Osteoblast (primary cell): Measurements from ENCODE around the gene RAB13. TPM values are rescaled to one million over a fixed set of nuclear protein-coding genes. Genes with fewer than 3 reads are reported as not detected.
A peak's percentile ranks its signal among the peaks of the same experiment; 100 is the strongest.

Experiments used
- DNase-seq: peaks from one replicate; pipeline ENCODE4 v3.0.0; 2011; ENCODE audit warnings: low spot score, mixed read lengths; ENCODE audit not compliant: insufficient read length; ENCODE audit errors: missing footprints
- H2AFZ ChIP-seq: 2 replicates; pipeline ENCODE4 v1.6.0; 2011; ENCODE audit warnings: mild to moderate bottlenecking, low read length
- H3K27ac ChIP-seq: 2 replicates; pipeline ENCODE4 v1.5.1; 2011; ENCODE audit warnings: mild to moderate bottlenecking, low read depth, low read length, moderate library complexity
- H3K27me3 ChIP-seq: 2 replicates; pipeline ENCODE4 v1.6.0; 2012; ENCODE audit warnings: mild to moderate bottlenecking, control low read depth, inconsistent platforms, low read length, moderate library complexity; ENCODE audit not compliant: insufficient read depth
- H3K36me3 ChIP-seq: 2 replicates; pipeline ENCODE4 v1.5.1; 2011; ENCODE audit warnings: mild to moderate bottlenecking, low read length, control low read depth, moderate library complexity; ENCODE audit not compliant: insufficient read depth
- H3K4me1 ChIP-seq: 2 replicates; pipeline ENCODE4 v1.5.1; 2011; ENCODE audit warnings: mild to moderate bottlenecking, low read length, control low read depth, moderate library complexity; ENCODE audit not compliant: insufficient read depth
- H3K4me2 ChIP-seq: 2 replicates; pipeline ENCODE4 v1.6.0; 2011; ENCODE audit warnings: mild to moderate bottlenecking, low read length; ENCODE audit not compliant: insufficient read depth
- H3K4me3 ChIP-seq: fragments of 200-600 bp; sonication (generic); 3 replicates; pipeline ENCODE4 v1.5.1; 2012; ENCODE audit warnings: mild to moderate bottlenecking, low read length, inconsistent platforms; ENCODE audit not compliant: insufficient read depth
- H3K79me2 ChIP-seq: 2 replicates; pipeline ENCODE4 v1.6.0; 2012; ENCODE audit warnings: mild to moderate bottlenecking, low read length, control low read depth, inconsistent platforms; ENCODE audit not compliant: insufficient read depth
- H3K9me3 ChIP-seq: 2 replicates; pipeline ENCODE4 v1.5.1; 2011; ENCODE audit warnings: low read depth, low read length, control low read depth
- H4K20me1 ChIP-seq: 2 replicates; pipeline ENCODE4 v1.6.0; 2012; ENCODE audit warnings: mild to moderate bottlenecking, low read length, control low read depth; ENCODE audit not compliant: insufficient read depth
- CTCF ChIP-seq: IDR thresholded peaks from 2 replicates; pipeline ENCODE4 v1.5.1; 2011; ENCODE audit warnings: mild to moderate bottlenecking, low read depth, low read length, moderate library complexity; ENCODE audit errors: extremely low read depth
- total RNA-seq: library from RNA; depleted of rRNA; stranded (reverse); fragments of >200 nt; gene quantifications from 2 replicates; pipeline ENCODE4 v1.2.3, GENCODE V29; 2012

RAB13 gene
- total RNA-seq, 1 donor, result 72.0 TPM

DNA sequence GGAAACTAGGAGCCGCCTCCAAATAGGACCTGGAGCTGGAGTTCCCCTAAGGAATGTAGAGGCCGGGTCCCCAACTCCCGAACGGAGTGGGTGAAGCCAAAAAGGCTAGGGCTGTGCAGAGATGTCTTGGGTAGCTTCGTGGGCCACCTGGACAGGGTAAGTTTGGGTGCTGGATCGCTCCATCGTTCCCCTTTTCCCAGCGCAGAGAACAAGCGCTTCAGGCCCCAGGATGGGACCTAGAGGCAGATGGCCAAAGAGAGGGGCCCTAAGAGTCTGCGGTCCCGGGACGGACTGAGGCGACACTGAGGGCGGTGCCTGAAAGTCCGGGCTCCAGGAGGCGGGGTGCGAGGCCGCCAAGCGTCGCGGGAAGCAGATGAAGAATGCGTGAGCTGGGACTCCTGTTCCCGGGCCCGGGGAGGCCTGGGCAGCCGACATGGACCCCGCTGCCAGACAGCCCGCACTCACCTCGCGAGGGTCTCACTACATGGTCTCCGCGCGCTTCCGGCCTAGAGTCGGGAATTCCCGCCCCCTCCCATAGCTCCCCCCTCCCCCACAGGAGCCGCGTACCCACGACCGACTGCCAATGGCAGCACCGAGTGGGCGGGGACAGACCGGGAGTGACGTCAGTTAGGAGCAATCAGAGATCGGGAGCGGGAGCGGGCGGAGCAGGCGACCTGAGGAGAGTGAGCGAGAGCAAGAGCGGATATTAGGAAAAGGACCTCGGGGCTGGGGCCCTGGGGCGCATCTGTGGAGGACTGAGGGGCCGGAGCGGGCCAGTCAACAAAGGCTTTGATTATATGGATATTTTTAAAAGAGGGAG, 22.9 kb downstream of the RAB13 start, which contains the start of gene SLC39A1:
SLC39A1 (minus strand) TSS at position 508 of the 820 bp plus-strand sequence. CDS start 822 bp downstream, outside the sequence.
- Histone ChIP-seq H3K4me1 (peaks cover 34% of the 10 kb centered on the region), H3K27me3 (no peaks in the 10 kb centered on the region), H3K4me2 (peak within 1 kb of the TSS; percentile 95), H3K79me2 (peaks cover 23% of the 10 kb centered on the region), H2AFZ (peak within 1 kb of the TSS; percentile 96), H3K27ac (peak within 1 kb of the TSS; percentile 93), H3K9me3 (no peaks in the 10 kb centered on the region), H4K20me1 (no peaks in the 10 kb centered on the region), H3K4me3 (peak within 1 kb of the TSS; percentile 93), H3K36me3 (peaks cover 14% of the 10 kb centered on the region)
- TF ChIP-seq CTCF, result no peak
- DNase-seq, result peak; percentile 99

GRCh38 chr1:153962088-153963029, 23.8 kb downstream of the RAB13 start:
- Histone ChIP-seq H3K36me3 (peaks cover 14% of the 10 kb centered on the region), H3K9me3 (no peaks in the 10 kb centered on the region), H3K4me2 (peak overlapping the region; percentile 95), H4K20me1 (peaks cover 7% of the 10 kb centered on the region), H3K4me3 (peak overlapping the region; percentile 93), H3K27me3 (no peaks in the 10 kb centered on the region), H3K4me1 (peaks cover 38% of the 10 kb centered on the region), H3K27ac (peak overlapping the region; percentile 93), H3K79me2 (peaks cover 31% of the 10 kb centered on the region), H2AFZ (peak overlapping the region; percentile 96)
- DNase-seq, result peak; percentile 91
- TF ChIP-seq CTCF, result no peak

DNA sequence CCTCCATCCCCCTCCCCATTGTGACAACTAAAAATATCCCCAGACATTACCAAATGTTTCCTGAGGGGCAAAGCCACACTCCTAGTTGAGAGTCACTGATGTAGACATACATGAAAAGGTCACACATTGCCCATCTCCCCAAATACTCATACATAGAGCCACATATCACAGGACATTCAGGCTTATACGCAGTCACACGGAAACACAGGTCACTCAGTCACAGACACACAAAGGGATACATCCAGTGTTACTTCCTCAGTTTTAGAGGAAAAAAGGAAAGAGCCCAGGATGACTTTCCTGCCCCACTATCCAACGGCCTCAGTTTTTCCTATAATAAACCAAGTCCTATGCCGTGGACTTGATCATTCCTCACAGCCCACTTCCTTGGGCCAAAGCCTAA, 24.7 kb downstream of the RAB13 start:
- H2AFZ ChIP-seq, result no peak overlapping the region
- no peak overlapping the region for H3K27ac ChIP-seq
- DNase-seq, result peak; percentile 14
- TF ChIP-seq CTCF, result no peak
- H4K20me1 ChIP-seq, result peaks cover 16% of the 10 kb centered on the region
- H3K9me3 ChIP-seq, result no peaks in the 10 kb centered on the region
- H3K4me2 ChIP-seq, result peak overlapping the region; percentile 95
- H3K27me3 ChIP-seq, result no peaks in the 10 kb centered on the region
- peaks cover 41% of the 10 kb centered on the region for H3K79me2 ChIP-seq
- H3K4me3 ChIP-seq, result no peak overlapping the region
- peaks cover 14% of the 10 kb centered on the region for H3K36me3 ChIP-seq
- peaks cover 42% of the 10 kb centered on the region for H3K4me1 ChIP-seq
